Globus pallidus (tissue), 1 donor: ENCODE measurements around the gene TMPRSS2.

Experiments
- DNase-seq: peaks from one replicate; pipeline ENCODE4 v3.0.0-alpha.2; 2015; ENCODE audit warnings: low spot score

The TMPRSS2 gene

GRCh38 chr21:41509733-41510132 lies 1.8 kb upstream of the TMPRSS2 start:
- DNase-seq = no peak

GRCh38 chr21:41509145-41509496 lies 1.2 kb upstream of the TMPRSS2 start:
- no peak for DNase-seq

DNA sequence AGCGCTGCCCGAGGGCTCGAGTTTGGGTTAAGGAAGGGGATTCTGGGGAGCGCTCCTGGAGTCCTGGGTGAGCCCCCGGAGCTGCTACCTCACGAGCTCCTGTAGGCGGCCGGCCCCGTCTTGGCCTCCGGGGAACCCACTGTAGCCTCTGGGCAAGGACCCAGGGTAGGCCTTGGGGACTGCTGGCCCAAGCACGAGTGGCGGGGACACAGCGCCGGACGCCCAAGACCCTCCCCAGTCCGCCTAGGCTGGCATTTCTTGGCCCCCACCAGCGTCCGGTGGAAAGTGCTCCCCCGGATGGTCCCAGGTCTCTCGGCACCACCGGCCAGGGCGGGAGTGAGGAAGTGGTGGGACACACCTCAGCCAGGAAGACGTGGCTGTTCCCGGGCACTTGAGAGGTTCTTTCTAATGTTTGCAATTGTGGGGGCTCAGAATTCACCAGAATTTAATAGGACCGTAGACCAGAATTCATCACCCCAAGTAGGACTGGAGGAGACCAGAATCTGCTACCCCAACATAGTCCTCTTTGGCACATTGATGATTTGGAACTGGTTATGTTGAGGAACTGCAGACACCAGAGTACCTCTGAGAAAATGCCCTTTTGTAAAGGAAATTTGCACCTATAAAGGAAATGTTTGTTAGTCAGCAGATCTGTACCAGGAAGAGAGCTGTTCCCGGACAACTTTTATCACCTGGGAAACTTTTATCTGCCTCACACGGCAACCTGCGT lies 622 bp upstream of the TMPRSS2 start:
- no peak for DNase-seq

- no peak for DNase-seq
Observed at GRCh38 chr21:41506611-41507520, 1.1 kb downstream of the TMPRSS2 start.

GRCh38 chr21:41506005-41506594 lies 1.9 kb downstream of the TMPRSS2 start:
- DNase-seq = no peak

DNA sequence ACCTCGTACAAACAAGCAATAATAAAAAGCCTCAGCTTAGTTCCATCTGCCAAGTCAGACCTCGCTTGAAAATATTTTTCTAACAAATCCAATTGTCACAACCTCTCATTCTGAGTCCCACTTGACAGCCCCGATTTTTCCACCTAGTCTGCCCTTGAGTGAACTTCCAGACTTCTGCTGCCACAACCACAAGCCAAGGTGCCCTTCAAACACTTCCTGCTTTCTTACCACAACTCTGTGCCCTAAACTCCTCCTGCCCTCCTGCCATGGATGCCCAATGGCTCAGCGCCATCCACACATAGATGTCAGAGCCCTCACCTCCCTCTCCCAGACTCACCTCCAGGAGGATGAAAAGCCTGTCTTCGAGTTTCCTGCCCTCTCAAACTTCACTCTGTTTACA lies 3.9 kb downstream of the TMPRSS2 start:
- DNase-seq = no peak

DNA sequence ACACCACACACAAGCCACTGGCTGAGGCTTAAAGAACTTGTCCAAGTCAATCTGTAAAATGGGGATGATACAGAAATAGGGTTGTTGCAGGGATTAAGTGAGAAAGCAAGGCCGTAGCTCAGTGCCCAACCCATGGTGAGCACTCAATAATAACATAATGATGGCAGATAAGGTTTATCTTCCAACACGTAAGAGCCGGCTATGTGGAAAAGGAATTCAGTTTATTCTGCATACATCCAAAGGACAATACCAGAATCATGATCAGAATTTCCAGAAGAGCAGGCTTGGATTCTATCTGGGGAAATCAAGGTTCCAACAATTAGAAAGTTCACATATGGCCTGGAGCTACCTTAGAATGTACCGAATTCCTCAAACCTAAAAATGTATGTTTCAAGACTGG lies 4.6 kb downstream of the TMPRSS2 start:
- DNase-seq = no peak

DNA sequence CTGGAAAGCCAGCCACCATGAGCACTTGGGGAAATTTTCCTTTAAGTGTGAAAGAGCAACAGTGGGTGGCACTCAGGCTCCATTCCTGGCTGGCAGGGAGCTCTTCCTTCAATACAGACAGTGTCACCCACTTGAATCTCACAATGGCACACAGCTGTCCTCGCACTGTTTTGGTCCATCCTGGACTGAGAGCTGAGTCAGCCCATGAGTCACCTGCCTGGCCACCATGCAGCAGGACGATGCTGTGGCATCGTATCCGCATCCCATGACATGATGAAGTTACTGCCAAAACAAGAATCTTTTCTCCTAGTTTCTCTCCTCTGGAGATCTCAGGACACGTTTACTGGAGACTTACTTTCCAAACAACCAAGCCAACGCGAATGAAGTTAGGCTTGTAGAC lies 6.0 kb downstream of the TMPRSS2 start:
- no peak for DNase-seq

DNA sequence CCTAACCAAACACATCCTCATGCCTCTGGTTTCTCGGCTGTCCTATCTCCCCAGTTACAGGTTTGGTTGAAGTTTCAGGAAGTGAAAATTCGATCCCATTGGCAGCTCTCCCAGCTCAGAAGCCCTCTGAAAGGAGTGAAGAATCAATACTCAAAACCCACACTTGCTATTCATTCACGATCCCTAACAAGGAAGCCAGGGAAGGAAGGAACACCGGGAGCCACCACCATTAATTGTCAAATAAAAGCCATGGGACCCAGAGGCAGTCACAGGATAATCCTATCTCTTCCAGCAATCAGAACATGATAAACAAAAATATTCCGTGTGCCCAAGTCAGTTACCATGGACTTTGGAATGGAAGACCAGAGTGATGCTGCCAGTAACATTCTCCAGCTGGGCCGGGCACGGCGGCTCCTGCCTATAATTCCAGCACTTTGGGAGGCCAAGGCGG lies 7.0 kb downstream of the TMPRSS2 start:
- DNase-seq = no peak

- no peak for DNase-seq
Observed at GRCh38 chr21:41500363-41500762, 7.6 kb downstream of the TMPRSS2 start.

DNA sequence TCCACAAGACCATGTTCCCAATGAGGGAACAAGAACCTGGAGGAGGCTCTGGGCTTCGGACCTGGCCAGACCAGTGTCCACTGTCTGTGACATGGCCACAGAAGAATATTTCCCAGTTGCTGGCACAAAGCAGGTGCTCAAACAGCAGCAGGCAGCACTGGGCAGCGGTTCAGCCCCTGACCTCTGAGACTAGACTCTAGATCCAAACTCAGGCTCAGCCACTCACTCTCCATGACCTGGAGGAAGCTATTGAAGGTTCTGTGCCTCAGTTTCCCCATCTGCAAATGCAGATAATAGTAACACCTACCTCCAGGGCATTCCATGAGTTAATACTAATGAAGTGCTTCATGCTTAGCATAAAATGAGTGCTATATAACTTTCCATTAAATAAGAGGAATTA lies 8.0 kb downstream of the TMPRSS2 start:
- no peak for DNase-seq

- DNase-seq = no peak
Observed at GRCh38 chr21:41497788-41498187, 10.2 kb downstream of the TMPRSS2 start.

- no peak for DNase-seq
Observed at GRCh38 chr21:41497008-41497407, 10.9 kb downstream of the TMPRSS2 start.

DNA sequence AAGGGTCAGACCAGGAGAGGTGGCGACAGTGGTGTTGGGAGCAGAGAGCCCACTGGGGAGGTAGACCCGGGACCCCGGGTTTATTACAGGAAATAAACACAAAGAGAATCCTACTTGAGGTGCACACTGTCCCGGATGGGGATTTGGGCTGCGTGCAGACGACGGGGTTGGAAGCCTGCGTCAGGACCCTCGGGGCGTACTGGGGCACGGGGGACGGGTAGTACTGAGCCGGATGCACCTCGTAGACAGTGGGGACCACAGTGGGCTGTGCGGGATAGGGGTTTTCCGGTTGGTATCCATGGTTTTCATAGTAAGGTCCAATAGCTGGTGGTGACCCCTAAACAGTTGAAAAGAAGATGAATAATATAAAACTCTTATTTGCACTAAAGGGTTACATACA lies 13.7 kb downstream of the TMPRSS2 start:
- no peak for DNase-seq

GRCh38 chr21:41491412-41491811 lies 16.5 kb downstream of the TMPRSS2 start:
- DNase-seq = no peak

GRCh38 chr21:41490330-41490729 lies 17.6 kb downstream of the TMPRSS2 start:
- no peak for DNase-seq

GRCh38 chr21:41489329-41489728 lies 18.6 kb downstream of the TMPRSS2 start:
- DNase-seq = no peak

GRCh38 chr21:41488080-41488479 lies 19.9 kb downstream of the TMPRSS2 start:
- no peak for DNase-seq

DNA sequence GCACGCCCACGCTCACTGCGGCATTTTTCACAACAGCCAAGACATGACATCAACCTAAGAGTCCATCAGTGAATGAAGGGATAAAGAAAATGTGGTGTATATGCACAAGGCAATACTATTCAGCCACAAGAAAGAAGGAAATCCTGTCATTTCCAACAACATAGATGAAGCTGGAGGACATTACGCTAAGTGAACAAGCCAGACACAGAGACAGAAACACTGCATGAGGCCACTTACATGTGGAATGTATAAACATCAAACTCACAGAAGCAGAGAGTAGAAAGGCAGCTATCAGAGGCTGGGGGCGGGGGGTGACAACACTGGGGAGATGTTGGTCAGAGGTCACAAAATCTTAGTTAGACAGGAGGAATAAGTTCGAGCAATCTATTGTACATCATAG lies 20.9 kb downstream of the TMPRSS2 start:
- DNase-seq = no peak

DNA sequence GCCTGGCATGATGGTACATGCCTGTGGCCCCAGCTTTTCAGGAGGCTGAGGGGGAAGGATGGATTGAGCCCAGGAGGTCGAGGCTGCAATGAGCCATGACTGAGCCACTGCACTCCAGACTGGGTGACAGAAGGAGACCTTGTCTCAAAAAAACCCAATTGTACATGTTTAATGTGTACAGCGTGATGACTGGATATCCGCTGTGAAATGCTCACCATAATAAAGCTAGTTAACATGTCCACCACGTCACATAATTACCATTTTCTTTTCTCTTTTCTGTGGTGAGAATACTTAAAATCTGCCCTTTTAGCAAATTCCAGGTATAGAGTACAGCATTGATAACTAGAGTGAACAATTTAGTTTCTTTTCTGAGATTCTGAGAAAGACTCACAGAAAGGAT lies 24.0 kb downstream of the TMPRSS2 start:
- no peak for DNase-seq

DNA sequence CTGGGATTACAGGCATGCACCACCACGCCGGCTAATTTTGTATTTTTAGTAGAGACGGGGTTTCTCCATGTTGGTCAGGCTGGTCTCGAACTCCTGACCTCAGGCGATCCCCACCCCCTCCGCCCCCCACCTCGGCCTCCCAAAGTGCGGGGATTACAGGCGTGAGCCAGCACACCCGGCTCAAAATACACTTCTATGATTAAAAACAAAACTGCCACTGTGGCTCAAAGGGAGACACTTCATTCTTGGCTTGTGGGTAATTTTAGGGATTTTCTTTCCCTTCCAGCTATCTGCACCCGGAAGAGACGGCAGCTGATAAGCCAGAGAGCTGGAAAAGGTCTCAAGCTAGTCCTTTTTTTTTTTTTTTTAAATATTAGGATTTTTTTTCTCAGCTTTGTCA lies 24.5 kb downstream of the TMPRSS2 start:
- DNase-seq = no peak

DNA sequence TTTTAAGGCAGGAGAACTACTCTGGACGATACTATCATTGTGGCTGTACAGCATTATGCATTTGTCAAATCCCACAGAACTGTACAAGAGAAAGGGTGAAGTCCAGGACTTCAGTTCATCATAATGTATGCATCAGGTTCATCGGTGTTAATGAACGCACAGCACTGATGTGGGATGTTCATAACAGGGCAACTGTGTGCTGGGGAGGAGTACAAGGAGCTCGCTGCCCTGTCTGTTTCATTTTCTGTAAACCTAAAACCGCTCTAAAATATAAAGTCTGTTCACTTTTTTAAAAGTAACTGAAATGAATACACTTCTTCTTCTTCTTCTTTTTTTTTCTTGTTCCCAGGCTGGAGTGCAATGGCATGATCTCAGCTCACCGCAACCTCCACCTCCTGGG lies 25.0 kb downstream of the TMPRSS2 start:
- no peak for DNase-seq

- no peak for DNase-seq
Observed at GRCh38 chr21:41482301-41482700, 25.7 kb downstream of the TMPRSS2 start.
